Hepatocyte (in vitro differentiated cells): ENCODE measurements around the gene ZNF142. TPM values are rescaled to one million over a fixed set of nuclear protein-coding genes. Genes with fewer than 3 reads are reported as not detected.

ENCODE experiments used
- DNase-seq: peaks from one replicate; pipeline ENCODE4 v3.0.0-alpha.2; 2016; ENCODE audit warnings: low spot score
- H2AFZ ChIP-seq: fragments of 200-600 bp; sonication (generic); 2 replicates; pipeline ENCODE4 v1.6.0; 2016; ENCODE audit warnings: antibody characterized with exemption, mild to moderate bottlenecking
- H3K27ac ChIP-seq: fragments of 200-600 bp; sonication (generic); 2 replicates; pipeline ENCODE4 v1.5.1; 2016; ENCODE audit warnings: mild to moderate bottlenecking
- H3K27me3 ChIP-seq: fragments of 200-600 bp; sonication (generic); 2 replicates; pipeline ENCODE4 v1.6.1; 2016
- H3K36me3 ChIP-seq: fragments of 200-600 bp; sonication (generic); replicated peaks from 2 replicates; pipeline ENCODE4 v1.5.1; 2016; ENCODE audit warnings: low read depth; ENCODE audit not compliant: insufficient read depth
- H3K4me1 ChIP-seq: fragments of 200-600 bp; sonication (generic); 2 replicates; pipeline ENCODE4 v1.5.1; 2016; ENCODE audit warnings: mild to moderate bottlenecking, moderate library complexity; ENCODE audit not compliant: insufficient read depth
- H3K4me2 ChIP-seq: fragments of 200-600 bp; sonication (generic); 2 replicates; pipeline ENCODE4 v1.6.0; 2016
- H3K4me3 ChIP-seq: fragments of 200-600 bp; sonication (generic); 2 replicates; pipeline ENCODE4 v1.5.1; 2016; ENCODE audit warnings: mild to moderate bottlenecking
- H3K79me2 ChIP-seq: fragments of 200-600 bp; sonication (generic); 2 replicates; pipeline ENCODE4 v1.6.0; 2017; ENCODE audit warnings: mild to moderate bottlenecking
- H3K9me2 ChIP-seq: fragments of 200-600 bp; sonication (generic); replicated peaks from 2 replicates; pipeline ENCODE4 v1.6.0; 2017; ENCODE audit warnings: mild to moderate bottlenecking; ENCODE audit not compliant: insufficient read depth
- H3K9me3 ChIP-seq: fragments of 200-600 bp; sonication (generic); 2 replicates; pipeline ENCODE4 v1.5.1; 2016; ENCODE audit warnings: low read depth, mild to moderate bottlenecking
- H4K20me1 ChIP-seq: fragments of 200-600 bp; sonication (generic); 2 replicates; pipeline ENCODE4 v1.6.0; 2016; ENCODE audit warnings: mild to moderate bottlenecking; ENCODE audit not compliant: insufficient read depth, poor library complexity, severe bottlenecking
- CTCF ChIP-seq: fragments of 200-600 bp; sonication (generic); IDR thresholded peaks from 2 replicates; pipeline ENCODE4 v1.5.1; 2016; ENCODE audit warnings: antibody characterized with exemption, mild to moderate bottlenecking; ENCODE audit not compliant: poor library complexity
- EZH2 ChIP-seq: fragments of 200-600 bp; sonication (generic); IDR thresholded peaks from 2 replicates; pipeline ENCODE4 v1.6.1; 2016; ENCODE audit warnings: antibody characterized with exemption, mild to moderate bottlenecking, borderline replicate concordance
- EZH2phosphoT487 ChIP-seq: fragments of 200-600 bp; sonication (generic); IDR thresholded peaks from one replicate; pipeline ENCODE4 v1.6.1; 2018; ENCODE audit warnings: antibody characterized with exemption, mild to moderate bottlenecking, low read depth, moderate library complexity; ENCODE audit not compliant: unreplicated experiment, severe bottlenecking
- WGBS: methylation state at CpG from one replicate; pipeline ENCODE4 v1.1.6; 2016; ENCODE audit warnings: low lambda C conversion rate; ENCODE audit errors: missing lambda C conversion rate; 5-methylcytosine and 5-hydroxymethylcytosine counted together
- polyA plus RNA-seq: library from polyadenylated mRNA; unstranded; fragments of >200 nt; fragmentation: Nextera tagmentation; extraction: Ambion mirVana; gene quantifications from 2 replicates; pipeline ENCODE4 v1.2.1, GENCODE V29; 2016
- total RNA-seq: library from RNA; depleted of rRNA; stranded (reverse); fragments of >200 nt; gene quantifications from 2 replicates; pipeline ENCODE4 v1.2.3, GENCODE V29; 2014

ZNF142 gene
- total and polyA plus RNA-seq, 2 experiments from 2014 or later: 6.0 to 8.9 TPM

GRCh38 chr2:218623366-218623705, 36.1 kb downstream of the ZNF142 start:
- no peak for TF ChIP-seq EZH2phosphoT487
- TF ChIP-seq EZH2: no peak
- TF ChIP-seq CTCF: no peak
- WGBS: 90% methylated on average over 3 of the region's 3 CpGs
- no peak overlapping the region for H3K27ac ChIP-seq

GRCh38 chr2:218622606-218623365, 36.6 kb downstream of the ZNF142 start:
- Histone ChIP-seq H3K4me2 (no peak overlapping the region), H3K4me3 (no peak overlapping the region), H3K79me2 (no peaks in the 10 kb centered on the region), H3K9me2 (no peaks in the 10 kb centered on the region), H3K9me3 (no peaks in the 10 kb centered on the region), H3K36me3 (no peaks in the 10 kb centered on the region), H2AFZ (no peak overlapping the region), H3K4me1 (no peaks in the 10 kb centered on the region), H4K20me1 (no peaks in the 10 kb centered on the region), H3K27me3 (no peaks in the 10 kb centered on the region), H3K27ac (no peak overlapping the region)
- WGBS: 84% methylated on average over 7 of the region's 7 CpGs
- no peak for TF ChIP-seq CTCF
- TF ChIP-seq EZH2phosphoT487: no peak
- no peak for TF ChIP-seq EZH2
- DNase-seq: no peak

More at GRCh38 chr2:218623366-218623705, 36.1 kb downstream of the ZNF142 start:
- DNase-seq: no peak
- Histone ChIP-seq H3K27me3 (no peaks in the 10 kb centered on the region), H3K4me2 (no peak overlapping the region), H3K9me3 (no peaks in the 10 kb centered on the region), H3K79me2 (no peaks in the 10 kb centered on the region), H2AFZ (no peak overlapping the region), H3K4me3 (no peak overlapping the region), H3K36me3 (no peaks in the 10 kb centered on the region), H4K20me1 (no peaks in the 10 kb centered on the region), H3K9me2 (no peaks in the 10 kb centered on the region), H3K4me1 (no peaks in the 10 kb centered on the region)

- Histone ChIP-seq H3K79me2 (no peaks in the 10 kb centered on the region), H3K27me3 (no peaks in the 10 kb centered on the region), H3K27ac (no peak overlapping the region), H3K4me2 (no peak overlapping the region), H2AFZ (no peak overlapping the region), H4K20me1 (no peaks in the 10 kb centered on the region), H3K36me3 (no peaks in the 10 kb centered on the region), H3K4me1 (no peaks in the 10 kb centered on the region), H3K4me3 (no peak overlapping the region), H3K9me3 (no peaks in the 10 kb centered on the region), H3K9me2 (no peaks in the 10 kb centered on the region)
- TF ChIP-seq EZH2phosphoT487 (no peak), EZH2 (no peak), CTCF (no peak)
- 78% methylated on average over 7 of the region's 7 CpGs for WGBS
- no peak for DNase-seq
These were observed 38.4 kb downstream of the ZNF142 start for GRCh38 chr2:218621007-218621406.
